HG03060 (cell line): ENCODE measurements around the gene ZAP70.

Source experiments
- ATAC-seq: cut with Tn5 transposase; IDR thresholded peaks from one replicate; pipeline ENCODE4 v1.9.1; 2021; ENCODE audit warnings: low read depth, moderate number of reproducible peaks; ENCODE audit not compliant: unreplicated experiment

ZAP70 gene

DNA sequence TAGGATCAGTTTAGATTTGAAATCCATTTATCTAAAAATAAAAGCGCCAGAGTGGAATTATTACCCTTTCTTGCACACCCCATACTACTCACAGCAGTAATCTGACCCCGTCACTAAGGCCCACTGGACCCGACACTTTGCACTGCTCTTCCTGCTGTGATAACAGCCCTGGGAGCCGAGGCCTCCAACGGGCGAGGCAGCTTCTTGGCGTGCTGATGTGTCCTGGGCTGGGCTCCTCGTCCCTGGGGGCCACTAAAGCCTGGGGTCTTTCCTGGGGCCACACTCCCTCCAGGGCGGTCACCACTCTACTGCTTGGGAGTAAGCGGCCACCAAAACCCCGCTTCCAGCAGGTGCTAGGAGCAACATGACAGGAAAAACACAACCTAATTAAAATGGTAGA, 61.7 kb downstream of the ZAP70 start:
- ATAC-seq = no peak

DNA sequence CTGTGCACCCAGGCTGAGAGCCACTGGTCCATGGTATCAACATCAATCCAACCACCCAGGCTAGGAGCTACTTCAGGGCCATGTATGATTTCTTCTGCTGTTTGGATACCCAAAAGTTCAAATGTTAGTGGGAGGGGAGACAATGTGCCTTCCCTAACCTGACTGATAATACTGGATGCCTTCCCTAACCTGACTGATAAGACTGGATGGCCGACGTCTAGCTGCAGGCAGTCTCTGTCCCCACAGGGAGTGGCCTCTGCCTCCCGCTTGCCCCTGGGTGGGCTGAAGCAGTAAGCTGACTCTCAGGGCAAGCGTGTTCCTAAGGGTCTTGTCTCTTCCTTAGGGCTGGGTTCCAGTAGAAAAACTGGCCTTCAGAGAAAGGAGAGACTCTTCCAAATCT, 65.8 kb downstream of the ZAP70 start:
- no peak for ATAC-seq

DNA sequence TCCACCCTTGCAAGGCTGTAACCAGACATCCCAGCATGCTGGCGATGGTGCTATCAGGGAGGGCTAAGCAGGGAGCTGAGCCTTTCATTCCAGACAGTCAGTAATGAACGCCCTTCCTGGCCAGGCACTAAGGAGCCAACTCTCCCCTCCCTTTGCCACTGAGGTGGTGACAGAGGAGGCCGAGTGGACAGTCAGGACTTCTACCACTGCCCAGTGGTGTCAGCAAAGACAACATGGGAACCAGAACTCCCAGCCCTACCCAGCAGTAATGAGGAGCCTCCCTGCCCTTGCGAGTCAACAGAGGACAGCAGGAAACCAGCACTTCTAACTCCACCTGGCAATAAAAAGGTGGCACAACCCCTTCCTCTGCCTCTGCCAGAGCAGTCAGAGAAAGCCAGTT, 68.6 kb downstream of the ZAP70 start:
- ATAC-seq = no peak

DNA sequence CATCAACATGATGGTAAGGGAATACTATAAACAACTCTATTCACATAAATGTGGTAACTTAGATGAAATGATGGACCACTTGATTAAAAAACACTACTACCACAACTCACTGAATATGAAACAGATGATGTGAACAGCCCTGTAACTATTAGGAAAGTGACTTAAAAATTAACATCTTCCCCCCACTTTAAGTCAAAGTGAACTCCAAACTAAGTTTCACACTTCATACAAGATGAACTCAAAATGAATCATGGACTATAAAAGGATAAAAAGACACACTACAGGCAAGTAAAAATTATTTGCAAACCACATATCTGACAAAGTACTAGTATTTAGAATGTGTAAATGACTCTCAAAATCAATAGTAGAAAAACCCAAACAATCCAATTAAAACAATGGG, 71.6 kb downstream of the ZAP70 start:
- ATAC-seq = no peak

DNA sequence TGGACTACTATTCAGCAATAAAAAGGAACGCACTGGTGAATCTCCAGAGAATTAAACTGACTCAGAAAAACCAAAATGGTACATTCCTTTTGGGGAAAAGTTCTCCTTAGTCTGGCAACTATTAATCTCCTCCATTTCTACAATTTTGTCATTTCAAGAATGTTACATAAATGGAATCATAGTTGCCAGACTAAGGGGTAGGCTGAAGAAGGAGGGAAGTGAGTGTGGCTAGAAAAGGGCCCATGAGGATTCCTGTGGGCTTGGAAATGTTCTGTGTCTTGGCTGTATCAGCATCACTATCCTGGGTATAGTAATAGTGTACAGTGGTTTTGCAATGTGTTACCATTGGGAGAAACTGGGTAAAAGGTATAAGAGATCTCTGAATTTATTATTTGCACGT, 72.4 kb downstream of the ZAP70 start:
- no peak for ATAC-seq

DNA sequence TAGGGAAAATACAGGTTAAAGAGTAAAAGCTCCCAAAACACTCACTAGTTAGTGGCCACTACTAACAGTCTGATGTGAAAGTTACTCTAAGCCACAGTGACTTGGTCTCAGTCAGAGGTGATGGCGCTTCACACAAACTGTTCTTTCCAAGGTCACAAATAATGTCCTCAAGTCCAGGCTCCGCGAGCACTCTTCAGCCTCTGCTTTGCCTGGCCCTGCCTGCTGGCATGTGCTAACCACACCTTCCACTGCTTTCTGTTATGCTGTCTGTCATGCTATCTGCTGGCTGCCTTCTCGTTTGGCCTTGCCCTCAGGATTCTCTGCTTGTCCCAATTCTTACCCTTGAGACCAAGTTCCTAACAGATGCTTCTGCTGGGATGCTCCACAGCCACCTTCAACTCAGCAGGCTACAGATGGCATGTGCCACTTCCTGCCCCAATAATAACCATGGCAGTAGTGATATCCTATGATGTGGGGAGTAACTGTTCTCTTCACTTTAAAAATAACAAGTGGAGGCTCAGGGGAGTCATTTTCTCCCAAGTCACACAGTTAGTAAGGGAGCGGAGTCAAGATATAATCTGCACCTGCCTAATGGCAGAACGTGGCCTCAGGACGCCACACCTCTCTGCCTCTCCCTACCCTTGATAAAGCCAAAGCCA, 75.7 kb downstream of the ZAP70 start:
- ATAC-seq = no peak
